ENCODE measurements around the gene MDM2. TPM values are rescaled to one million over a fixed set of nuclear protein-coding genes. Genes with fewer than 3 reads are reported as not detected.

The MDM2 gene
- total and polyA plus RNA-seq, 10 of the 15 experiments (the other 5 are each of a cell fraction or from before 2014, with no cell fraction given), result 48.2 to 174 (median 85.0) TPM

GRCh38 chr12:68804657-68805591 lies 3.1 kb upstream of the MDM2 start:
- BruUV-seq (replicated peaks), result no TSS peak
- POLR2A ChIA-PET, result no interaction called here
- H3K27me3 ChIP-seq (replicated peaks in 1 of 2; ENCODE audit: control insufficient read depth in 2 of 2, insufficient read depth in 2 of 2, low read length in 1 of 2), result no peaks in the 10 kb centered on the region
- FAIRE-seq (no peak), DNase-seq (ENCODE audit: low read depth, low spot score) (no peak), ATAC-seq (no peak)
- CTCF ChIA-PET, result no interaction called here
- no peak overlapping the region for H3K4me2 ChIP-seq (ENCODE audit: control insufficient read depth, insufficient read depth)
- TF ChIP-seq HDAC2 (IDR thresholded peaks at IDR 0.05), result no peak
- no peak for TF ChIP-seq JUNB (IDR thresholded peaks at IDR 0.05)
- no peak for TF ChIP-seq ATF3 (IDR thresholded peaks at IDR 0.05; ENCODE audit: borderline replicate concordance, extremely low read depth, low read depth, low read length)
- TF ChIP-seq POLR2AphosphoS5 (IDR thresholded peaks at IDR 0.05; ENCODE audit: low read length), result no peak
- TF ChIP-seq PML (IDR thresholded peaks at IDR 0.05; ENCODE audit: low read length), result no peak
- no peak for TF ChIP-seq ZBTB11 (CRISPR knock-in tag; IDR thresholded peaks at IDR 0.05)
- no peak for TF ChIP-seq ZNF622 (IDR thresholded peaks at IDR 0.05)
- TF ChIP-seq SUZ12 (IDR thresholded peaks at IDR 0.05; ENCODE audit: unreplicated experiment), result no peak
- SMC1A ChIA-PET (ENCODE audit: uncharacterized antibody, unreplicated experiment), result interaction anchor here (1.0 kb wide), 1 partner anchor 11 kb away, joined by 3 read pairs; no protein-coding TSS in a partner anchor
- 94% methylated on average over 31 of the region's 32 CpGs for WGBS (ENCODE audit: insufficient coverage, insufficient replicate concordance, low lambda C conversion rate, missing lambda C conversion rate)
- no peak overlapping the region for H2AFZ ChIP-seq (ENCODE audit: control insufficient read depth, low read depth, low read length)
- 0 out of 4 replicates have a peak, but pooled peaks cover 0 to 1% of the 10 kb centered on the region in 2 experiments for H3K36me3 ChIP-seq (ENCODE audit: control insufficient read depth in 2 of 2, insufficient read depth in 2 of 2, low read length in 1 of 2)
- H3K27ac ChIP-seq (ENCODE audit: control insufficient read depth, insufficient read depth), result no peak overlapping the region
- in situ Hi-C loops (cut with MboI), result no loop called here
- no peak overlapping the region for H3K4me3 ChIP-seq
- H3K79me2 ChIP-seq (ENCODE audit: control insufficient read depth, insufficient read depth, low read length), result peaks cover 19% of the 10 kb centered on the region
- intact Hi-C loops (cut with micrococcal nuclease; ENCODE audit: unreplicated experiment), result loop anchor here (5.0 kb wide), 4 partner anchors 118 to 433 kb away; partner anchors contain the start of genes NUP107 and RAP1B
- peaks cover 6% of the 10 kb centered on the region for H3K4me1 ChIP-seq (ENCODE audit: control insufficient read depth, insufficient read depth, low read length)
- peaks cover 2% of the 10 kb centered on the region; the same call in 1 of the 3 replicates for H3K9me3 ChIP-seq (replicated peaks; ENCODE audit: control insufficient read depth, insufficient read depth, low read length)
- H4K20me1 ChIP-seq (ENCODE audit: control insufficient read depth, insufficient read depth), result no peaks in the 10 kb centered on the region
- RAD21 ChIA-PET (ENCODE audit: unreplicated experiment), result no interaction called here
- no peak overlapping the region for H3K9ac ChIP-seq (ENCODE audit: control insufficient read depth, insufficient read depth, low read length)

Measured in GM12878 (cell line).